HepG2 (cell line): ENCODE measurements around the gene SURF1.

Experiments
- BCL6 ChIP-seq: IDR thresholded peaks from 2 replicates; pipeline ENCODE4 v1.6.1; 2016; ENCODE audit warnings: missing genetic modification reagents, missing compliant biosample characterization
- CREB1 ChIP-seq, 2 experiments: fragments of 450-650 bp in 1 of 2; IDR thresholded peaks; 2 replicates each; pipeline ENCODE4 v1.6.1; 2016 to 2017; ENCODE audit warnings: control low read depth in 1 of 2, mild to moderate bottlenecking in 1 of 2, missing compliant biosample characterization in 1 of 2, missing genetic modification characterization in 1 of 2
- HNF4G ChIP-seq, 2 experiments: sonication (generic) in 1 of 2; formaldehyde crosslinking in 1 of 2; IDR thresholded peaks; 2 replicates each; pipeline versions ENCODE4 v1.4.0 to v1.6.1; 2011 to 2020; ENCODE audit warnings: borderline replicate concordance in 2 of 2, low read depth in 2 of 2, mild to moderate bottlenecking in 2 of 2, low read length in 1 of 2, missing genetic modification reagents in 1 of 2, moderate library complexity in 1 of 2
- MXD4 ChIP-seq: IDR thresholded peaks from 2 replicates; pipeline ENCODE4 v1.6.1; 2016; ENCODE audit warnings: mild to moderate bottlenecking, missing biosample characterization, missing genetic modification reagents
- PHF20 ChIP-seq: sonication (generic); formaldehyde crosslinking; IDR thresholded peaks from 2 replicates; pipeline ENCODE4 v1.5.0; 2020; ENCODE audit warnings: mild to moderate bottlenecking, missing genetic modification reagents
- POLR2AphosphoS5 ChIP-seq: IDR thresholded peaks from 2 replicates; pipeline ENCODE4 v1.6.1; 2012; ENCODE audit warnings: low read depth, low read length
- ZNF558 ChIP-seq: sonication (generic); formaldehyde crosslinking; IDR thresholded peaks from 2 replicates; pipeline ENCODE4 v1.9.0; 2022; ENCODE audit warnings: mild to moderate bottlenecking, missing genetic modification reagents, borderline replicate concordance
- TF ChIP-seq, protein P1 (sequence below): sonication (generic); formaldehyde crosslinking; IDR thresholded peaks from 2 replicates; pipeline ENCODE4 v1.5.0; 2020; ENCODE audit warnings: mild to moderate bottlenecking, missing genetic modification reagents, moderate library complexity

DNA sequence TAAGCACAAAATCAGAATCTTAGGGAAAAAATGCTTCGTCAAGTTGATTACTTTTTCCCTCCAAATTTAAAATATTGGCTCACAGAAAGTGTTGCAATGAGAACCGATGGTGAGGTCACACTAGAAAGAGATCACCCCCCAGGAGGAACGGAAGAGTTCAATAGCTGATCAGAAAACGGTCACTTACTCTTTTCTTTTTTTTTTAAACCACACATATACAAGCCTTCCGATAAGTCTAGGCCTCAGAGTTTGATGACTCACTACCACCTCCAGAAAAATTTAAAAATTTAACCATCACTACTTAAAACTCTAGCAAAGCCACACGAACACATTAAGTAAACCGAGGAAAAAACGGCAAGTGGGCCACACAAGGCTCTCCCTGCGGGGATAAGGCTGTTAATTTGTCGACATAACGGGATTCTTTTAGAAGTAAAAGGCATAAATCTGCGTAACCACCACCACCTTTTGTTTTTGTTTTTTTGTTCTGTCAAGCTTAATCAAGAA, 18.4 kb upstream of the SURF1 start:
- TF ChIP-seq HNF4G (IDR thresholded peaks at IDR 0.05; ENCODE audit: borderline replicate concordance, low read depth, low read length) (no peak), HNF4G (CRISPR knock-in tag; IDR thresholded peaks at IDR 0.05; ENCODE audit: borderline replicate concordance, low read depth) (no peak), BCL6 (CRISPR knock-in tag) (no peak), ZNF558 (CRISPR knock-in tag) (no peak), PHF20 (CRISPR knock-in tag) (no peak), MXD4 (CRISPR knock-in tag) (no peak), CREB1 (IDR thresholded peaks at IDR 0.05) (no peak), CREB1 (CRISPR knock-in tag; IDR thresholded peaks at IDR 0.05) (no peak), POLR2AphosphoS5 (no peak)
- TF ChIP-seq, protein P1, sequence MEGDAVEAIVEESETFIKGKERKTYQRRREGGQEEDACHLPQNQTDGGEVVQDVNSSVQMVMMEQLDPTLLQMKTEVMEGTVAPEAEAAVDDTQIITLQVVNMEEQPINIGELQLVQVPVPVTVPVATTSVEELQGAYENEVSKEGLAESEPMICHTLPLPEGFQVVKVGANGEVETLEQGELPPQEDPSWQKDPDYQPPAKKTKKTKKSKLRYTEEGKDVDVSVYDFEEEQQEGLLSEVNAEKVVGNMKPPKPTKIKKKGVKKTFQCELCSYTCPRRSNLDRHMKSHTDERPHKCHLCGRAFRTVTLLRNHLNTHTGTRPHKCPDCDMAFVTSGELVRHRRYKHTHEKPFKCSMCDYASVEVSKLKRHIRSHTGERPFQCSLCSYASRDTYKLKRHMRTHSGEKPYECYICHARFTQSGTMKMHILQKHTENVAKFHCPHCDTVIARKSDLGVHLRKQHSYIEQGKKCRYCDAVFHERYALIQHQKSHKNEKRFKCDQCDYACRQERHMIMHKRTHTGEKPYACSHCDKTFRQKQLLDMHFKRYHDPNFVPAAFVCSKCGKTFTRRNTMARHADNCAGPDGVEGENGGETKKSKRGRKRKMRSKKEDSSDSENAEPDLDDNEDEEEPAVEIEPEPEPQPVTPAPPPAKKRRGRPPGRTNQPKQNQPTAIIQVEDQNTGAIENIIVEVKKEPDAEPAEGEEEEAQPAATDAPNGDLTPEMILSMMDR (CRISPR knock-in tag) = no peak
